Renal pelvis (tissue), 4 donors: Measurements from ENCODE around the gene CACNA1D. TPM values are rescaled to one million over a fixed set of nuclear protein-coding genes. Genes with fewer than 3 reads are reported as not detected.
A peak's percentile ranks its signal among the peaks of the same experiment; 100 is the strongest.

Experiments used
- DNase-seq: peaks from one replicate; pipeline ENCODE4 v3.0.0-alpha.2; 2013
- polyA plus RNA-seq, 3 donors: library from polyadenylated mRNA; unstranded; fragments of 120-200 nt; gene quantifications; one replicate each; pipeline ENCODE4 v1.2.1, GENCODE V29; 2013; ENCODE audit not compliant: insufficient read length in 3 of 3

The CACNA1D gene
- polyA plus RNA-seq, 3 donors = 10.8 to 17.7 (median 17.5) TPM

- DNase-seq = no peak
Observed at GRCh38 chr3:53688989-53689388, 194.6 kb downstream of the CACNA1D start.

- no peak for DNase-seq
Observed at GRCh38 chr3:53689681-53690080, 195.3 kb downstream of the CACNA1D start.

GRCh38 chr3:53690521-53690920 is 196.1 kb downstream of the CACNA1D start:
- no peak for DNase-seq

- DNase-seq = no peak
Observed at GRCh38 chr3:53691349-53691748, 196.9 kb downstream of the CACNA1D start.

DNA sequence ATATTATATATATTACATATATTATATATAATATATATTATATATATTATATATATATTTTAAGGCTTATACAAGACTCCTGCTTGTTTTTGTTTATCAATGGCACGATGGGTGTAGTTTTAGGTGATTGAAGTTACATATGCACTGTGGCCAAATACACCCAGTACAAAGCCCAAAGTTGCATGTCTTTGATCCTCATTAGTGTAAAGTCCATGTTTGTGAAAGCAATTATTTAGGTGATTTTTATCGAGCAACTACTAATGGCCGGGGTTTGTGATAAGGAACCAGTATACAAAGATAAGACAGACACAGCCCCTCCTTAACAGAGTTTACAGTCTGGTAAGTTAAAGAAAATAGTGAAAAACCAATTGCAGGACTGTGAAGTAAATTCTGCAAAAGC is 197.5 kb downstream of the CACNA1D start:
- no peak for DNase-seq

GRCh38 chr3:53693451-53693850 is 199.0 kb downstream of the CACNA1D start:
- DNase-seq = no peak

GRCh38 chr3:53694046-53694445 is 199.6 kb downstream of the CACNA1D start:
- DNase-seq = no peak

- no peak for DNase-seq
Observed at GRCh38 chr3:53694666-53695323, 200.4 kb downstream of the CACNA1D start.

- DNase-seq = no peak
Observed at GRCh38 chr3:53695324-53695690, 200.9 kb downstream of the CACNA1D start.

GRCh38 chr3:53696401-53697172 is 202.2 kb downstream of the CACNA1D start:
- DNase-seq = no peak

DNA sequence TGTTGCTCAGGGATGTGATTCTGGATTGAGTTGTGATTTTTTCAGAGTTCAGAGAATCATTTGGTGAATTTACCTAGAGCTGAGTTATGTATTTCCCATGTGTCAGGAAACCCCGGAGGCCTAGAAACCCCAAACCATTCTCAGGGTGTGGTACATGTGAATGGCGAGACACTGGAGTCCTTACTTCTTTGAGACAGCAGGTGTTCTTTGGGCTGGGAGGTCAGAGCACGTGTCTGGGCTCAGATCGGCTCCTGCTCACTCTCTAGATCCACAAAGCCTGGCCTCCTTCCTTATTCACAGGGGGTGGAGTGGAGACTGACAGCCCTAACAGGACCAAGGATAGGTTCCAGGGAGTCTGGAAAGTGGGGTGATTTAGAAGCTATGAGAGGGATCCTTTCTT is 206.0 kb downstream of the CACNA1D start:
- no peak for DNase-seq

DNA sequence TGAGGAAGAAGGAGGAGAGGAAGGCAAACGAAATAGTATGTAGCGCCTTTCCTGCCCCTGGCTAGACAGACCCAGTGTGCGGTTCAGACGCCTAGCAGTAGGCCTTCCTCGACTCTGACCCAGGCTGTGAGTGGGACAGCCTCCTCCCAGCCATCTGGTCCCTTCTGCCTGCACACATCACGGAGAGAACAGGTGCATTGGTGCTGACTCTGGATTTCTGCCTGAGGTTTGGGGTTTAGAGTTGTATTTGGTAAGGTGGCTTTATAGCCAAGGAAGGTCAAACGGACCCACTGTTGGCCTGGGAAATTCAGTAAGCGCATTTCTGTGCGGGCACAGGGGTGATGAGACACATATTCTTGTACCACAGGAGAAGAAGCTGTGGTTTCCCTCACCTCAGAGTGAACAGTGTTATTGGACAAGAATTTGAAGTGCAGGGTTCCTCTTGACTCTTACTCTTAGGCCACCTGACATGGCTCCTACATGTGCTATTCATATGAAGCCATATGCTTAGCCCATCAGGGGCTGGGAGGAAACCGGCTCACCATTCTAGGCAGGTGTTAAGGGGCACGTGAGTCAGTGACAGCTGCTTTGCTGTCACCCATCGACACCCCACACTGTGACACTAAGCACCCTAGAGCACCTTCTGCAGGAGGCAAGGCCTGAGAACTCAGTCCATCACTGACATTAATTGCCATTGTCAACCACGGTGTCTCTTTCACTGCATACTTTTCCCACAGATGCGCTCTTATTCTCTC is 208.5 kb downstream of the CACNA1D start:
- no peak for DNase-seq

DNA sequence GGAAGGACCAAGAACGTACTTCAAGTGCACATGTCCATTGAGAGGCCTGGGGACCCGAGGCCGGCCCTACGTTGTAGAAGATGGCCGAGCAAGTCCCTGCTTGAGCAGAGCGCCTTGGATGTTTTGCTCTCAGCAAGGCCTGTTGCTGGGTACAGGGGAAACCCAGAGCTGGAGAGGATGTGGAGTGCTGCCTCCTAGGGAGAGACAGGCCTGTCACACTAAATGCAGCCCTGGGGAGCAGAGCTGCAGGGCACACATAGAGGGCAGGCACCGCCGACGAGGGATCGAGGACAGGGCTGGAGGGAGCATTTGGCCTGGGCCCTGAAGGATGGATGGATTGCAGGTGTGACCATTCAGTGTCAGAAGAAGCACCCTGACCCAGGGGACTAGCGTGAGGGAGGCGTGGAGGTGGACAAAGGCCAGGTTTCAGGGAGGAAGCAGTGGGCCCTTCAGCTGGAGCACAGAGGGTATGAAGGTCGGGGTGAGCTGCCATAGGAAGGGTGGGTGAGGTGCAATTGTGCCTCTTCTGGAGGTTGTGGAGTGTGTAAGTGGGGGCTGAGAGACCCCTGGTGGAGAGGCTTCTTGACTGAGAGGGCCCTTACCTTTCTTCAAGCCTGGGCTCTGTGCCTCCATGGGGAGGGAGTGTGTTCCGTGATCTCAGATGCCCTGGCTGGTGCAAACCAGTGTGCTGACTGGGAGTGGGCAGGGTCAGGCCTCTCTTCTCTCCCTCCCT is 209.4 kb downstream of the CACNA1D start:
- DNase-seq = no peak

DNA sequence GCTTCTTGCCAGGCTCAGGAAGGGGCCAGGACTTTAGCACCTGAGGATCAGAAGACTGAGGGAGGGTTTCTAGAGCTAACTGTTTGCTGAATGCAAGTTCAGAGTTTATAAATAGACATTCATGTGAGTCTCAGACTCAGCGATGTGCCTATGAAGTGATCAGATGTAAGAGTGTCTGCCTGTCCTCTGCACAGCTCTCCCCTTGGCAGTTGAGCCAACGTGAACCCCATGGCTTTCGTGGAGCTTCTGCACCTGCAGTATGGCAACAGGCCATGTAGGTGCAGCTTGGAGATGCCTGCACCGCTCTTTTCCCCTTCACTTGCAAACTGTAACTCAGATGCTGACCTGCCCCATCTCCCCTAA is 209.9 kb downstream of the CACNA1D start:
- DNase-seq = no peak

GRCh38 chr3:53705024-53705745 is 210.8 kb downstream of the CACNA1D start:
- no peak for DNase-seq

- no peak for DNase-seq
Observed at GRCh38 chr3:53705774-53706173, 211.4 kb downstream of the CACNA1D start.

GRCh38 chr3:53707222-53707621 is 212.8 kb downstream of the CACNA1D start:
- no peak for DNase-seq

DNA sequence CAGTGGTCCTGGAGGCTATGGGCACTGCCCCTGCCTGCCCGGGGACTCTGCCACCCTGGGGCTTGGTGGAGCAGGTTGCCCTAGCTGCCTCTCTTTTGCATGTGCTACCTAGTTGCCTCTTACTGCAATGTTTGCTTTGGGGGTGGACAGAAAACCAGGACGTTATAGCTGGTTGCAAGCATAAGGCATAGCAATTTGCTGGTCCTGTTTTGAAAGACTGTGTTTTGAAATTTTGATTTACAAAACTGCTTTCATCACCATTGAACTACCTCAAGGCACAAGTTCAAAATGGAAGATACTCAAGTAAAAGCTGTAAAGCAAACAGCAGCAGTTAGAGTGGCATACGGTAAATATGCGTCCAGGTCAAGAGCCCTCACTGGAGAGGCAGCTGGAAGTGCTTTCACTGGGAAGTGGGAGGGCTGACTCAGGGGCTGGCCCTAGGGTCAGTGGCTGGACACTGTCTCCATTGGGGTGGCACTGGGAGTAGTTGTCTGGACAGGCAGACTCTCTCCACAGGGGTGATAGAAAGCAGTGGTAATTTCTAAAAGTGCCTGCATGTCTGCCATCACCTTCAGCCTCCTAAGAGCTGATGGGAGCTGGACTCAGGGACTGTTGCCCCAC is 213.7 kb downstream of the CACNA1D start:
- DNase-seq = no peak

- DNase-seq = no peak
Observed at GRCh38 chr3:53709256-53709655, 214.8 kb downstream of the CACNA1D start.

- peak; percentile 64 for DNase-seq
Observed at GRCh38 chr3:53709860-53710674, 215.7 kb downstream of the CACNA1D start.
